KMS-11 (cell line): ENCODE data around the gene ADIPOQ.
"Not testable (repeated sequence)": the region's sequence is repeated elsewhere in the genome, so short reads cannot be mapped to it uniquely, and the experiment has no call there.

Source experiments
- H2AFZ ChIP-seq: fragments of 200-600 bp; sonication (generic); 2 replicates; pipeline ENCODE4 v1.6.1; 2016; ENCODE audit warnings: antibody characterized with exemption, mixed run types, low read depth
- H3K27ac ChIP-seq: fragments of 200-600 bp; sonication (generic); 2 replicates; pipeline ENCODE4 v1.6.1; 2016; ENCODE audit warnings: mild to moderate bottlenecking, mixed run types
- H3K27me3 ChIP-seq: fragments of 200-600 bp; sonication (generic); 2 replicates; pipeline ENCODE4 v1.6.1; 2017; ENCODE audit warnings: mild to moderate bottlenecking, low read depth, mixed run types, moderate library complexity; ENCODE audit not compliant: insufficient read depth
- H3K36me3 ChIP-seq: fragments of 200-600 bp; sonication (generic); 2 replicates; pipeline ENCODE4 v1.6.1; 2017; ENCODE audit warnings: mild to moderate bottlenecking, mixed run types; ENCODE audit not compliant: insufficient read depth
- H3K4me1 ChIP-seq: fragments of 200-600 bp; sonication (generic); 2 replicates; pipeline ENCODE4 v1.6.1; 2016; ENCODE audit warnings: mild to moderate bottlenecking, low read depth, mixed run types; ENCODE audit not compliant: poor library complexity, severe bottlenecking
- H3K4me2 ChIP-seq: fragments of 200-600 bp; sonication (generic); 2 replicates; pipeline ENCODE4 v1.7.0; 2016; ENCODE audit warnings: mild to moderate bottlenecking, mixed run types
- H3K4me3 ChIP-seq: fragments of 200-600 bp; sonication (generic); IDR thresholded peaks from 2 replicates; pipeline ENCODE4 v1.6.1; 2017; ENCODE audit warnings: low read depth, low read length, mixed read lengths; ENCODE audit not compliant: insufficient read depth
- H3K79me2 ChIP-seq: fragments of 200-600 bp; sonication (generic); 2 replicates; pipeline ENCODE4 v1.6.1; 2016; ENCODE audit warnings: low read depth, mixed run types; ENCODE audit not compliant: insufficient read depth
- H3K9ac ChIP-seq: fragments of 200-600 bp; sonication (generic); 2 replicates; pipeline ENCODE4 v1.6.1; 2016; ENCODE audit warnings: mild to moderate bottlenecking, mixed run types
- H4K20me1 ChIP-seq: fragments of 200-600 bp; sonication (generic); 2 replicates; pipeline ENCODE4 v1.6.1; 2016; ENCODE audit warnings: mild to moderate bottlenecking, mixed run types; ENCODE audit not compliant: insufficient read depth
- TF ChIP-seq, protein P1 (sequence below): fragments of 200-600 bp; sonication (generic); conservative IDR thresholded peaks from 2 replicates; pipeline ENCODE4 v1.6.1; 2017; ENCODE audit warnings: low read depth, mild to moderate bottlenecking, antibody characterized with exemption, low read length, moderate library complexity, mixed read lengths

Gene ADIPOQ

DNA sequence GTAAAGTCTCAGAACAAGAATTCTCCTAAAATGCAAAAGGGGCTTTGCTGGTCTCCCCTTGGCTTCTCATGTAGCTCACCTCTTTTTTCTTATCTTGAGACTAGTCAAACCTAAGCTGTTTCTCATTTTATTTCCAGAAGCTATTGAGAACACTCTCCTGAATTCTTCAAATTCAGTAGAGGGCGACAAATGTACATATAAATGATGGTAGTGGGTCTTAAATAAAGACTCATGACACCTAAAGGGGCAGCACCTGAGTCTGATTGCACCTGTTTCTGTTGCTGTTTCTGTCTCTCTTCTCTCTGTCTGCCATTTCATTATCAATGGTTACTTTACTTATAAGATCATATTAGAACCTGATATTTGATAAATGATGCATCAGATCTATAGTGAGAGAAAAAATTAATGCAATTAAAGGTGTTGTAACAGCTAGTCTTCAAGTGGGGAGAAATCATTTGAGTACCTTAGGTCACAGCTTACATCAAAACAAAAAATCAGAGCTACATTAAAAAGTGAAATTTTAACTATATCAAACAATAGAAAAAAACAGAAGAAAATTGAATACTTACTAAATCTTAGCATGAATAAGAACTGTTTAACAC is 7.0 kb downstream of the ADIPOQ start:
- no peaks in the 10 kb centered on the region for H3K4me1 ChIP-seq
- no peaks in the 10 kb centered on the region for H3K27me3 ChIP-seq
- H4K20me1 ChIP-seq = no peaks in the 10 kb centered on the region
- H3K27ac ChIP-seq = no peak overlapping the region
- no peaks in the 10 kb centered on the region for H3K79me2 ChIP-seq
- TF ChIP-seq, protein P1, sequence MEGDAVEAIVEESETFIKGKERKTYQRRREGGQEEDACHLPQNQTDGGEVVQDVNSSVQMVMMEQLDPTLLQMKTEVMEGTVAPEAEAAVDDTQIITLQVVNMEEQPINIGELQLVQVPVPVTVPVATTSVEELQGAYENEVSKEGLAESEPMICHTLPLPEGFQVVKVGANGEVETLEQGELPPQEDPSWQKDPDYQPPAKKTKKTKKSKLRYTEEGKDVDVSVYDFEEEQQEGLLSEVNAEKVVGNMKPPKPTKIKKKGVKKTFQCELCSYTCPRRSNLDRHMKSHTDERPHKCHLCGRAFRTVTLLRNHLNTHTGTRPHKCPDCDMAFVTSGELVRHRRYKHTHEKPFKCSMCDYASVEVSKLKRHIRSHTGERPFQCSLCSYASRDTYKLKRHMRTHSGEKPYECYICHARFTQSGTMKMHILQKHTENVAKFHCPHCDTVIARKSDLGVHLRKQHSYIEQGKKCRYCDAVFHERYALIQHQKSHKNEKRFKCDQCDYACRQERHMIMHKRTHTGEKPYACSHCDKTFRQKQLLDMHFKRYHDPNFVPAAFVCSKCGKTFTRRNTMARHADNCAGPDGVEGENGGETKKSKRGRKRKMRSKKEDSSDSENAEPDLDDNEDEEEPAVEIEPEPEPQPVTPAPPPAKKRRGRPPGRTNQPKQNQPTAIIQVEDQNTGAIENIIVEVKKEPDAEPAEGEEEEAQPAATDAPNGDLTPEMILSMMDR = peak; percentile 57
- no peaks in the 10 kb centered on the region for H3K36me3 ChIP-seq
- H2AFZ ChIP-seq = no peak overlapping the region
- H3K4me3 ChIP-seq = no peak overlapping the region
- no peak overlapping the region for H3K4me2 ChIP-seq
- no peak overlapping the region for H3K9ac ChIP-seq

DNA sequence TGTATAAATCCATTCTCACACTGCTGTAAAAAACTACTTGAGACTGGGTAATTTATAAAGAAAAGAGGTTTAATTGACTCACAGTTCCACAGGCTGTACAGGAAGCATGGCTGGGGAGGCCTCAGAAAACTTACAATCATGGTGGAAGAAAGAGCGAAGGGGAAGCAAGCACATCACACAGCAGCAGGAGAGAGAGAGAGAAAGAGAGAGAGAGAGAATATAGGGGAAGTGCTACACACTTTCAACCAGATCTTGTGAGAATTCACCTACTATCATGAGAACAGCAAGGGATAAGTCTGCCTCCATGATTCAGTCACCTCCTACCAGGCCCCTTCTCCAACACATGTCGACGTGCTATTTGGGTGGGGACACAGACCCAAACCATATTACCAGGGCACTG is 9.3 kb downstream of the ADIPOQ start:
- not testable (repeated sequence) for H3K4me1 ChIP-seq, H2AFZ ChIP-seq

GRCh38 chr3:186852994-186853393 is 10.5 kb downstream of the ADIPOQ start:
- no peaks in the 10 kb centered on the region for H3K4me1 ChIP-seq
- H2AFZ ChIP-seq = no peak overlapping the region

More for the DNA sequence above, 9.3 kb downstream of the ADIPOQ start:
- H3K27ac ChIP-seq, H3K4me2 ChIP-seq, H3K4me3 ChIP-seq, H3K27me3 ChIP-seq, H3K36me3 ChIP-seq, H4K20me1 ChIP-seq, H3K9ac ChIP-seq, H3K79me2 ChIP-seq: not testable (repeated sequence)

GRCh38 chr3:186854146-186854545 is 11.6 kb downstream of the ADIPOQ start:
- Histone ChIP-seq H3K9ac (no peak overlapping the region), H3K79me2 (no peaks in the 10 kb centered on the region), H4K20me1 (no peaks in the 10 kb centered on the region), H3K4me2 (no peak overlapping the region), H3K4me1 (no peaks in the 10 kb centered on the region), H2AFZ (no peak overlapping the region), H3K27ac (no peak overlapping the region), H3K27me3 (no peaks in the 10 kb centered on the region), H3K36me3 (no peaks in the 10 kb centered on the region), H3K4me3 (no peak overlapping the region)
- TF ChIP-seq, protein P1 = no peak

More at GRCh38 chr3:186852994-186853393, 10.5 kb downstream of the ADIPOQ start:
- Histone ChIP-seq H3K79me2 (no peaks in the 10 kb centered on the region), H3K4me2 (no peak overlapping the region), H3K9ac (no peak overlapping the region), H3K36me3 (no peaks in the 10 kb centered on the region), H4K20me1 (no peaks in the 10 kb centered on the region), H3K27ac (no peak overlapping the region), H3K4me3 (no peak overlapping the region), H3K27me3 (no peaks in the 10 kb centered on the region)
- TF ChIP-seq, protein P1 = no peak

- H4K20me1 ChIP-seq = no peaks in the 10 kb centered on the region
- no peak overlapping the region for H2AFZ ChIP-seq
- no peak overlapping the region for H3K27ac ChIP-seq
- H3K4me3 ChIP-seq = no peak overlapping the region
- H3K4me2 ChIP-seq = no peak overlapping the region
- H3K79me2 ChIP-seq = no peaks in the 10 kb centered on the region
- no peak overlapping the region for H3K9ac ChIP-seq
- H3K27me3 ChIP-seq = no peaks in the 10 kb centered on the region
- no peaks in the 10 kb centered on the region for H3K4me1 ChIP-seq
- H3K36me3 ChIP-seq = no peaks in the 10 kb centered on the region
- TF ChIP-seq, protein P1 = no peak
Observed at GRCh38 chr3:186854954-186855353, 12.4 kb downstream of the ADIPOQ start.
